A673 (cell line): ENCODE data around the gene SYCP1.

ENCODE experiments used
- EZH2 ChIP-seq: fragments of 200-600 bp; sonication (generic); IDR thresholded peaks from 2 replicates; pipeline ENCODE4 v1.6.1; 2017; ENCODE audit warnings: borderline replicate concordance, low read depth, mild to moderate bottlenecking, mixed read lengths, antibody characterized with exemption, low read length; ENCODE audit not compliant: poor library complexity, severe bottlenecking
- TF ChIP-seq, protein P1 (sequence below): fragments of 300-800, 200-600 bp; sonication (generic); conservative IDR thresholded peaks from 2 replicates; pipeline ENCODE4 v1.5.1; 2017; ENCODE audit warnings: low read depth, mild to moderate bottlenecking, antibody characterized with exemption, low read length, moderate library complexity, mixed read lengths

- TF ChIP-seq EZH2: no peak
- TF ChIP-seq, protein P1, sequence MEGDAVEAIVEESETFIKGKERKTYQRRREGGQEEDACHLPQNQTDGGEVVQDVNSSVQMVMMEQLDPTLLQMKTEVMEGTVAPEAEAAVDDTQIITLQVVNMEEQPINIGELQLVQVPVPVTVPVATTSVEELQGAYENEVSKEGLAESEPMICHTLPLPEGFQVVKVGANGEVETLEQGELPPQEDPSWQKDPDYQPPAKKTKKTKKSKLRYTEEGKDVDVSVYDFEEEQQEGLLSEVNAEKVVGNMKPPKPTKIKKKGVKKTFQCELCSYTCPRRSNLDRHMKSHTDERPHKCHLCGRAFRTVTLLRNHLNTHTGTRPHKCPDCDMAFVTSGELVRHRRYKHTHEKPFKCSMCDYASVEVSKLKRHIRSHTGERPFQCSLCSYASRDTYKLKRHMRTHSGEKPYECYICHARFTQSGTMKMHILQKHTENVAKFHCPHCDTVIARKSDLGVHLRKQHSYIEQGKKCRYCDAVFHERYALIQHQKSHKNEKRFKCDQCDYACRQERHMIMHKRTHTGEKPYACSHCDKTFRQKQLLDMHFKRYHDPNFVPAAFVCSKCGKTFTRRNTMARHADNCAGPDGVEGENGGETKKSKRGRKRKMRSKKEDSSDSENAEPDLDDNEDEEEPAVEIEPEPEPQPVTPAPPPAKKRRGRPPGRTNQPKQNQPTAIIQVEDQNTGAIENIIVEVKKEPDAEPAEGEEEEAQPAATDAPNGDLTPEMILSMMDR: no peak
Measured at GRCh38 chr1:114901814-114902213, 47.2 kb downstream of the SYCP1 start.
